K562 (cell line): Measurements from ENCODE around the gene ASB6.

Experiments used
- BACH1 ChIP-seq: fragments of 200-800 bp; sonication (Bioruptor generic); IDR thresholded peaks from 2 replicates; pipeline ENCODE4 v1.6.1; 2016; ENCODE audit warnings: missing genetic modification characterization, missing compliant biosample characterization
- CBX2 ChIP-seq: fragments of 200-600 bp; sonication (generic); IDR thresholded peaks from one replicate; pipeline ENCODE4 v1.6.1; 2012; ENCODE audit warnings: mild to moderate bottlenecking, low read length, inconsistent platforms; ENCODE audit not compliant: insufficient read depth, poor library complexity, severe bottlenecking
- CTCF ChIP-seq, 3 experiments: IDR thresholded peaks in 2 of 3; conservative IDR thresholded peaks in 1 of 3; 2 replicates each; pipeline ENCODE4 v1.5.1; 2011 to 2012; ENCODE audit warnings: low read length in 3 of 3, mild to moderate bottlenecking in 3 of 3, control low read depth in 2 of 3, improper control_type of control experiment in 1 of 3, inconsistent platforms in 1 of 3, low read depth in 1 of 3, mixed read lengths in 1 of 3, moderate library complexity in 1 of 3; ENCODE audit not compliant: insufficient read depth in 2 of 3
- E2F1 ChIP-seq: sonication (generic); formaldehyde crosslinking; IDR thresholded peaks from 2 replicates; pipeline ENCODE4 v1.8.1; 2023; ENCODE audit warnings: mild to moderate bottlenecking, missing genetic modification reagents, moderate library complexity
- MAX ChIP-seq: sonication (generic); formaldehyde crosslinking; IDR thresholded peaks from 2 replicates; pipeline ENCODE4 v1.9.0; 2022; ENCODE audit warnings: mild to moderate bottlenecking, missing genetic modification reagents
- NR2C2 ChIP-seq, 2 experiments: fragments of 200-800 bp in 1 of 2; sonication (Bioruptor generic) in 1 of 2; sonication (generic) in 1 of 2; formaldehyde crosslinking in 1 of 2; IDR thresholded peaks; 2 replicates each; pipeline versions ENCODE4 v1.6.1 to v1.8.0; 2016 to 2022; ENCODE audit warnings: mild to moderate bottlenecking in 1 of 2, missing compliant biosample characterization in 1 of 2, missing genetic modification characterization in 1 of 2, missing genetic modification reagents in 1 of 2
- POLR2H ChIP-seq: IDR thresholded peaks from 2 replicates; pipeline ENCODE4 v1.6.1; 2016; ENCODE audit warnings: missing genetic modification characterization, low read depth, mild to moderate bottlenecking, control low read depth, missing compliant biosample characterization, moderate library complexity
- ZNF518B ChIP-seq: fragments of 250-450 bp; sonication (Bioruptor Pico); IDR thresholded peaks from 2 replicates; pipeline ENCODE4 v1.5.0; 2021; ENCODE audit warnings: mild to moderate bottlenecking, moderate library complexity
- ZNF584 ChIP-seq: fragments of 200-800 bp; sonication (Bioruptor generic); IDR thresholded peaks from 2 replicates; pipeline ENCODE4 v1.6.1; 2016; ENCODE audit warnings: low read depth, mild to moderate bottlenecking, missing genetic modification characterization, missing compliant biosample characterization
- ZNF77 ChIP-seq: fragments of 250-450 bp; sonication (Bioruptor Pico); IDR thresholded peaks from 2 replicates; pipeline ENCODE4 v1.5.0; 2020
- ZZZ3 ChIP-seq: fragments of 450-650 bp; IDR thresholded peaks from 2 replicates; pipeline ENCODE4 v1.6.1; 2016; ENCODE audit warnings: antibody characterized with exemption, mild to moderate bottlenecking, moderate library complexity

- TF ChIP-seq NR2C2 (CRISPR knock-in tag; IDR thresholded peaks at IDR 0.05) (no peak), NR2C2 (tag; IDR thresholded peaks at IDR 0.05) (no peak), MAX (no peak), ZNF518B (no peak), CTCF (IDR thresholded peaks at IDR 0.05 in 2 of 3, conservative IDR thresholded peaks at IDR 0.05 in 1 of 3; ENCODE audit: insufficient read depth in 2 of 3, low read depth in 1 of 3, low read length in 3 of 3) (no peak), ZZZ3 (no peak), ZNF584 (CRISPR knock-in tag) (no peak), E2F1 (CRISPR knock-in tag) (no peak), POLR2H (tag) (no peak), BACH1 (tag) (no peak), ZNF77 (no peak), CBX2 (no peak)
Observed at GRCh38 chr9:129629251-129629820, 12.6 kb downstream of the ASB6 start.
